Stimulated activated CD8-positive, alpha-beta memory T cell treated with anti-CD3 and anti-CD28 coated beads, Interleukin-4, amount 100 ng/mL, for 48 hours (primary cell): Measurements from ENCODE around the gene XDH.

Experiments used
- DNase-seq: peaks from one replicate; pipeline ENCODE4 v3.0.0-alpha.2; 2020

XDH gene

DNA sequence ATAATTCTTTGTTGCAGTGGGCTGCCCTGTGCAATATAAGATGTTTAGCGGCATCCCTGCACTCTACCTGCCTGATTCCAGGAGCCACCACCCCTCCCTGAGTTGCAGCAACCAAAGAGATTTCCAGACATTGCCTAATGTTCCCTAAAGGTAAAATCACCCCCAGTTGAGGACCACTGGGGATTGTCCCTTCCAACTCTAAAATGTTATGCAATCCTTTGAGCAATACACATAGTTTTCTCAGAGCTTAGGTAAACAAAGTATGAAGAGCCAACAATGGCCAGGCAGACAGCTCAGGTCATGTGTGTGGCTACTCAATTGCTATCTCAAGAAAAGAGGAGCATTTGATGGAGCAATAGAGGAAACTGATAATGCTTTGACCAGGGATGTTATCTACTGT lies 87.0 kb downstream of the XDH start:
- no peak for DNase-seq

- no peak for DNase-seq
Observed at GRCh38 chr2:31324016-31324633, 90.4 kb downstream of the XDH start.

- no peak for DNase-seq
Observed at GRCh38 chr2:31322371-31322770, 92.2 kb downstream of the XDH start.

DNA sequence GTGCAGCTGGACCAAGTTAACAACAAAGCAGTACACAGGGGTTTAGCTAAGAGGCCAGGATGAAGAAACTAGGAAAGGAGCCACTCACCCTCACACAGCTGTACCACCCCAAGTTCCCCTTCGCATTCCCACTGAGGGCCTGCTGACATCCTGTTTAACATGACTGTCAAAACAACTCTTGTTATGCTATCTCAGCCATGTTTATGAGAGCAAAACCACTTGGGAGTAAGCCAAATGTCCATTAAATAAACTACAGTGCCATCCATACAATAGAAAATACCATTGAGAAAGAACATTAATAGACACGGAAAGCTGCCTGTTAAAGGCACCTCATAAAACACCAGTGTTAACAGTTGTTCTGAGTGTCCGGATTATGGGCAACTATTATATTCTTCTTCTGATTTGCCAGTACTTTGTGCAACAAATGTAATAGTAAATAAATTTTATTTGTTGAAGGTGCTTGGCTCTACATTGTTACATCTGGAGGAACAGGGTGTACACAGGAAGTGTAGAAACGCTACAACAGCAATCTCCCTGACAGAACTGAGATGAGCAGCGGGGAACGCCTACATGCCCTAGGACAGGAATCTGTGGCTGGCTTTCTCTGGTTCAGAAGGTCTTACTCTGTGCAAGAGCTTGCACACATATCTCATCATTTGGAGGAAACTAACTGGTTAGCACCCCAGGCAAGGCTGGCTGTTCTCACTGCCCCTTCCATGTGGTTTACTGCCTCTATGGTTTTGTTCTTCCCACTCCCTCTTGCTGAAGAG lies 95.0 kb downstream of the XDH start:
- peak; percentile 34 for DNase-seq

- DNase-seq = peak; percentile 60
Observed at GRCh38 chr2:31318361-31319336, 95.9 kb downstream of the XDH start.

GRCh38 chr2:31317396-31317795 lies 97.1 kb downstream of the XDH start:
- no peak for DNase-seq

- no peak for DNase-seq
Observed at GRCh38 chr2:31314761-31315160, 99.8 kb downstream of the XDH start.

DNA sequence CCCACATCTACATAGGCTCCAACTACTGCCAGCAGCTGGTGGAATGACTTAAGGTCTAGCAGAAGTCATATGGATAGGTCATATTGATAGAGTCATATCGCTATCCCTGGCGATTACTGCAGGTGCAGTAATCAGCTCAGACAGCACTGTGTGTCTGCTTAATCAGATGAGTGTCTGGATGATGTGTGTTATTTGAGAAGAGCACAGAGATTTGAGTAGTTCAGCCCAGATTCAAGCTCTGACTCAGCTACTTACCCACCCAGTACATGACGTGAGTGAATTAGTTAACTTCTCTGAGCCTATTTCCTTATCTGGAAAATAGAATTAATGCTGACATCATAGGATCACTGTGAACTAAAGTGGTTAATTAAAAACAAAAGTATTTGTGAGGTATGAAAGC lies 101.6 kb downstream of the XDH start:
- no peak for DNase-seq

- no peak for DNase-seq
Observed at GRCh38 chr2:31304816-31305215, 109.7 kb downstream of the XDH start.

DNA sequence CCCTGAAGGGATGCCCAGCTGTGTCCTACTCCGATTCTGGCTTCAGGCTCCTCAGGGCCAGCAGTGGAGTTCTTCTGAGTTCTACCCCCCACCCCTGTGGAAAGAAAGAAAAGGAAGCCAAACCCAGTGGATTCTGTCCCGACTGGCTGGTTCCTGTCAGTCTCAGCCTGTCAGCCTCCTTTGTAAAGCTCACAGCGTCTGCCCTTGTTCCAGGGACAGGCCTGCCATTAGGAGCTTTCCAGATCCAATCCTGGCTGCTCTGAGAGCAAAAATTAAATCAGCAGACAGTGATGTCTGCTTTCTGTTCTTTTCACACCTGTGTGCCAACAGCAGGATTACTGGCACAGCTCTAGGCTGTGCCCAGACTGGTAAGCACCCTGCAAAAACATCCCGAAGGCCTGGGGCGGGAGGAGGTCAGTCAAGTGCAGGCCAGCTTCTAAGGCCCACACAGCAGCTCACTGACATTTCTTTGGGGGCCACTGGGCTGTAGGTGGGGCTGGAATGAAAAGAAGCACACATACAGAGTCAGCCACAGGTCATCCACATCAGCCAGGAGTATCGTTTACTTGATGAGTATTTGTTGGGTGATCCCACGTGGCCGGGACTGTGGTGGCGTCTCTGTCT lies 111.5 kb downstream of the XDH start:
- DNase-seq = no peak

DNA sequence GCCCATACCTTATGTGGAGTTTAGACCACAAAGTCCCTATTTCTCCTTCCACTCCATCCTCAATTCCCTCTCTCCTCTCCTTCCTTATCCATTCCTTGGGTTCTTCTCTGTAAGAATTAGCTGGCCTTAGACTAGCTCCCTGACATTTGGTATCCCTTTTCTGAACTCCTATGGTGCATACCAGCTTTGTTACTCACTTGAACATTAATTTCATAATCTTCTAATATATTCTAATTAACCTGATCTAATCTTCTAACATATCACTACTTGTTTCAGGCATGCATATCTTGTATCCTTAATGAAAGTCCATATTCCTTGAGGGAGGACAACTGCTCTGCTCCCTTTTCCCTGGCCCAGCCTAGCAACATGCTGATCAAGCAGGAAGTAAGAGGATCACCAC lies 114.2 kb downstream of the XDH start:
- DNase-seq = no peak

- no peak for DNase-seq
Observed at GRCh38 chr2:31299547-31299946, 115.0 kb downstream of the XDH start.

DNA sequence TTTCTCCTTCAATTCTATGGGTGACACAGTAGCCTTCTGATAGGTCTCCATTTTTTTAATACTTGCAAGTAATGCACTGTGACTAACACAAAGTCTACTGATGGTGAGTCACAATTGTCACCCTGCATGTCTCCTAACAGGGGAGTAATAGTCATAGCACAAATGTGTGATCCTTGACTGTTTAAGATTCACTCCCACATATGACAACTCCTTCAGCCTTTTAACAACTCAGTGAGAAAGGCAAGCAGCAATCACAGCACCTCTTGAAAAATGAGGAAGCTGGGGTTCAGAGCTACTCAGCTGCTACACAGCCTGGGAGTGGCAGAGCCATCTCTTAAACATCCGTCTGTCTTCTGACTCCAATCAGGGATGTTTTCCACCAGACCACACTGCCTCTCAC lies 116.8 kb downstream of the XDH start:
- DNase-seq = no peak

- DNase-seq = no peak
Observed at GRCh38 chr2:31296641-31297287, 117.8 kb downstream of the XDH start.

- DNase-seq = no peak
Observed at GRCh38 chr2:31294196-31294595, 120.3 kb downstream of the XDH start.

DNA sequence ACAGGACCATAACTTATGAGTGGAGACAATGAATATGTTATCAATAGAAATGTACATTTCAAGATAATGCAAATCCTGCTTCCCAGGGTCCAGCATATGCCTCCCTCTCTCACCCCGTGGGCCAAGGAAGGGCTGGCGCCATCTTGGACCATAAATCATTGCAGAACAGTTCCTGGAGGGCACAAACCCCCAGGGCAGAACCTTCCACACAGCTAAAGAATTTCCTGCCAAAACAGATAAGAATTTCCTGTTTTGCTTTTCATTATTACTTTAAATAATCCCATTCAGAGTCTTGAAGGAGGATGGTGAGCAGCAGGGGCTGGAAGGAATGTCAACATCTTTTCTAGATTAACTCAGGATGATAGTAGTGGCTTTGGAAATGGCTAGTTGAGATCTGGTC lies 126.9 kb downstream of the XDH start:
- DNase-seq = no peak

GRCh38 chr2:31286961-31287550 lies 127.5 kb downstream of the XDH start:
- no peak for DNase-seq

DNA sequence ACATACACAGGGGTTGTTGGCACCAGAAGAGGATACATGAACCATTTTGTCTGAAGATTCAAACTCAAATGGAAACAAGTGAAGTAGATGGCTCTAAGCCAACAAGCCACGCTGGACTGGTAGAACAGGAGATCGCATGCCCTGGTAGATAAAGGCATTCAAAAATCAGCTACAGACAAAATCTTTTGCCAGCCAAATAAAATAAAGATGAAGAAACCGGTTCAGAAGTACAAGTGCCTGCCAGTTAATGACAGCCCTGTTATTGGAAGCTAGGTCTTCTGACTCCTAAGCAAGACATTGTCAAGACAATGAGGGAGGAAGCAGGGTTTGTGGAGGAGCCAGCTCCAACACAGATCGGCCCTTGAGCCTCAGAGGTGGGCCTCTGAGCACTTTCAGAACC lies 128.3 kb downstream of the XDH start:
- no peak for DNase-seq
